NCI-H69 (cell line): ENCODE measurements around the gene ABHD18.
A peak's percentile ranks its signal among the peaks of the same experiment; 100 is the strongest.

Experiments
- DNase-seq: peaks from one replicate; lab custom pipeline; 2025; lab: John Stamatoyannopoulos, UW

The ABHD18 gene

DNA sequence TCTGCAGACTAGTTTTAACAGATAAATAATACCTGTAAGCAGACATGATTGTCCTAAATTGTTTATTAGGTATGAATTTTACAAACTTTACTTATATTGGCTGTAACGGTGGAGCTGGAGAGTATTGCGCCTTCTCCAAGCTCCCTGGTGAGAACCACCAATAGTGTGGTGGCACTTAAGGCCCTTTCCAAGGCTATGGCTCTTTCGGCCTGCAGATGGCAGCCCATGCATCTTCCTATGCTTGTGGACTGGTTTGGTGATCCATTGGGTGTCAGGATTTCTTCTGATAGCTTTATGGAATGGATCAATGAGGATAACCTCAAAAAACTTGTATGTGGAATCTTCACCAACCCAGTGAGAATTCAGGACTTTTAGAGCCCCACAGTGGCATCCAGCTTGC, 103.7 kb downstream of the ABHD18 start:
- DNase-seq: peak; percentile 13

DNA sequence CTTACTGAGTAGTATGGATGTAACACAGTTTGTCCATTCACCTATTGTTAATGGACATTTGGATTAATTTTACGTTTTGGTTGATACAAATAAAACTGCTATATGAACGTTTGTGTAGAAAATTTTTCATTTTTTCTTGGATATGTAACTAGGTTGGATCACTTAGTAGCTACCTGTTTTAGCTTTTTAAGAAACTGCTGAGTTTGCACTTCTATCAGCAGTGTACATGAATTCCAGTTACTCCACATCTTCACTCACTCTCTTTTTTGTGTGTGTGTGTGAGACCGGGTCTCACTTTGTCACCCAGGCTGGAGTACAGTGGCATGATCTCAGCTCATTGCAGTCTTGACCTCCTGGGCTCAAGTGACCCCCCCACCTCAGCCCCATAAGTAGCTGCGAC, 111.3 kb downstream of the ABHD18 start:
- no peak for DNase-seq
